ENCODE data around the gene C19orf81. TPM values are rescaled to one million over a fixed set of nuclear protein-coding genes. Genes with fewer than 3 reads are reported as not detected.

Gene C19orf81
- total and polyA plus RNA-seq, 9 of the 15 experiments (the other 6 are each of a cell fraction or from before 2014, with no cell fraction given) = 2.5 to 42.9 (median 33.0) TPM; not detected in 4

GRCh38 chr19:50639121-50640112 is 9.8 kb upstream of the C19orf81 start, which contains the start of gene SYT3 (continued):
- no peak for TF ChIP-seq XRCC4 (IDR thresholded peaks at IDR 0.05; ENCODE audit: extremely low read depth, insufficient read depth, insufficient read length)
- TF ChIP-seq CBX3 (IDR thresholded peaks at IDR 0.05; ENCODE audit: borderline replicate concordance in 1 of 2, low read length in 2 of 2) = no peak
- TF ChIP-seq MAZ (CRISPR knock-in tag; conservative IDR thresholded peaks at IDR 0.05 in 1 of 2, IDR thresholded peaks at IDR 0.05 in 1 of 2) = peak; percentile 54 to 58; a peak in 2 of 4 replicates
- TF ChIP-seq SP1 (CRISPR knock-in tag; IDR thresholded peaks at IDR 0.05) = no peak
- TF ChIP-seq ESRRA (IDR thresholded peaks at IDR 0.05; ENCODE audit: borderline replicate concordance, low read depth) = no peak
- TF ChIP-seq SFPQ (IDR thresholded peaks at IDR 0.05; ENCODE audit: low read depth, low read length) = no peak
- TF ChIP-seq PHF21A (IDR thresholded peaks at IDR 0.05; ENCODE audit: borderline replicate concordance, low read depth) = no peak
- TF ChIP-seq ZZZ3 (IDR thresholded peaks at IDR 0.05) = no peak
- TF ChIP-seq NUFIP1 (IDR thresholded peaks at IDR 0.05; ENCODE audit: partially characterized antibody) = no peak
- TF ChIP-seq SIRT6 (IDR thresholded peaks at IDR 0.05; ENCODE audit: low read depth, low read length) = no peak
- TF ChIP-seq, protein P1, sequence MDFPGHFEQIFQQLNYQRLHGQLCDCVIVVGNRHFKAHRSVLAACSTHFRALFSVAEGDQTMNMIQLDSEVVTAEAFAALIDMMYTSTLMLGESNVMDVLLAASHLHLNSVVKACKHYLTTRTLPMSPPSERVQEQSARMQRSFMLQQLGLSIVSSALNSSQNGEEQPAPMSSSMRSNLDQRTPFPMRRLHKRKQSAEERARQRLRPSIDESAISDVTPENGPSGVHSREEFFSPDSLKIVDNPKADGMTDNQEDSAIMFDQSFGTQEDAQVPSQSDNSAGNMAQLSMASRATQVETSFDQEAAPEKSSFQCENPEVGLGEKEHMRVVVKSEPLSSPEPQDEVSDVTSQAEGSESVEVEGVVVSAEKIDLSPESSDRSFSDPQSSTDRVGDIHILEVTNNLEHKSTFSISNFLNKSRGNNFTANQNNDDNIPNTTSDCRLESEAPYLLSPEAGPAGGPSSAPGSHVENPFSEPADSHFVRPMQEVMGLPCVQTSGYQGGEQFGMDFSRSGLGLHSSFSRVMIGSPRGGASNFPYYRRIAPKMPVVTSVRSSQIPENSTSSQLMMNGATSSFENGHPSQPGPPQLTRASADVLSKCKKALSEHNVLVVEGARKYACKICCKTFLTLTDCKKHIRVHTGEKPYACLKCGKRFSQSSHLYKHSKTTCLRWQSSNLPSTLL (IDR thresholded peaks at IDR 0.05) = no peak
- TF ChIP-seq RBBP5 (IDR thresholded peaks at IDR 0.05; ENCODE audit: borderline replicate concordance, insufficient read depth, low read length, poor library complexity, severe bottlenecking) = no peak
- TF ChIP-seq, protein P2, sequence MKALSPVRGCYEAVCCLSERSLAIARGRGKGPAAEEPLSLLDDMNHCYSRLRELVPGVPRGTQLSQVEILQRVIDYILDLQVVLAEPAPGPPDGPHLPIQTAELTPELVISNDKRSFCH (CRISPR knock-in tag; IDR thresholded peaks at IDR 0.05) = no peak
- TF ChIP-seq, protein P2 (tag; IDR thresholded peaks at IDR 0.05) = no peak
- no peak for TF ChIP-seq HDAC8 (tag; IDR thresholded peaks at IDR 0.05)
- TF ChIP-seq, protein P3, sequence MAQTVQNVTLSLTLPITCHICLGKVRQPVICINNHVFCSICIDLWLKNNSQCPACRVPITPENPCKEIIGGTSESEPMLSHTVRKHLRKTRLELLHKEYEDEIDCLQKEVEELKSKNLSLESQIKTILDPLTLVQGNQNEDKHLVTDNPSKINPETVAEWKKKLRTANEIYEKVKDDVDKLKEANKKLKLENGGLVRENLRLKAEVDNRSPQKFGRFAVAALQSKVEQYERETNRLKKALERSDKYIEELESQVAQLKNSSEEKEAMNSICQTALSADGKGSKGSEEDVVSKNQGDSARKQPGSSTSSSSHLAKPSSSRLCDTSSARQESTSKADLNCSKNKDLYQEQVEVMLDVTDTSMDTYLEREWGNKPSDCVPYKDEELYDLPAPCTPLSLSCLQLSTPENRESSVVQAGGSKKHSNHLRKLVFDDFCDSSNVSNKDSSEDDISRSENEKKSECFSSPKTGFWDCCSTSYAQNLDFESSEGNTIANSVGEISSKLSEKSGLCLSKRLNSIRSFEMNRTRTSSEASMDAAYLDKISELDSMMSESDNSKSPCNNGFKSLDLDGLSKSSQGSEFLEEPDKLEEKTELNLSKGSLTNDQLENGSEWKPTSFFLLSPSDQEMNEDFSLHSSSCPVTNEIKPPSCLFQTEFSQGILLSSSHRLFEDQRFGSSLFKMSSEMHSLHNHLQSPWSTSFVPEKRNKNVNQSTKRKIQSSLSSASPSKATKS (CRISPR knock-in tag; IDR thresholded peaks at IDR 0.05) = no peak
- TF ChIP-seq, protein P4, sequence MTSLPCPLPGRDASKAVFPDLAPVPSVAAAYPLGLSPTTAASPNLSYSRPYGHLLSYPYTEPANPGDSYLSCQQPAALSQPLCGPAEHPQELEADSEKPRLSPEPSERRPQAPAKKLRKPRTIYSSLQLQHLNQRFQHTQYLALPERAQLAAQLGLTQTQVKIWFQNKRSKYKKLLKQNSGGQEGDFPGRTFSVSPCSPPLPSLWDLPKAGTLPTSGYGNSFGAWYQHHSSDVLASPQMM (CRISPR knock-in tag; IDR thresholded peaks at IDR 0.05) = no peak
- TF ChIP-seq ASH1L (IDR thresholded peaks at IDR 0.05; ENCODE audit: borderline replicate concordance, low read depth, partially characterized antibody) = no peak
- TF ChIP-seq ZNF780A (CRISPR knock-in tag; IDR thresholded peaks at IDR 0.05) = no peak

All from K562 (cell line).